Activated CD4-positive, alpha-beta memory T cell treated with anti-CD3 and anti-CD28 coated beads, Interleukin-2, amount 10 ng/mL, durations not matched to agents 7 days and 5 days (primary cell): ENCODE results near the gene MBNL3. TPM values are rescaled to one million over a fixed set of nuclear protein-coding genes. Genes with fewer than 3 reads are reported as not detected.

Experiments
- CTCF ChIA-PET: fragments of 350-600 bp; sonication (Branson Sonifier 250); formaldehyde crosslinking; loops from one replicate; lab custom pipeline; 2021; ENCODE audit warnings: antibody characterized with exemption, inconsistent platforms; lab: Charles Lee
- POLR2A ChIA-PET: fragments of 350-600 bp; sonication (Branson Sonifier 250); formaldehyde crosslinking; loops from one replicate; lab custom pipeline; 2021; ENCODE audit warnings: antibody characterized with exemption; lab: Charles Lee
- DNase-seq: peaks from one replicate; pipeline ENCODE4 v3.0.0-alpha.2; 2020
- H3K27ac Mint-ChIP-seq: one replicate; pipeline ENCODE4 v1.8.0; 2021; ENCODE audit warnings: mild to moderate bottlenecking, mixed read lengths
- H3K27me3 Mint-ChIP-seq: one replicate; pipeline ENCODE4 v1.8.0; 2021; ENCODE audit warnings: mixed read lengths
- H3K36me3 Mint-ChIP-seq: one replicate; pipeline ENCODE4 v1.8.0; 2021; ENCODE audit warnings: low read depth, mixed read lengths
- H3K4me1 Mint-ChIP-seq: one replicate; pipeline ENCODE4 v1.8.0; 2021; ENCODE audit warnings: mixed read lengths
- H3K4me3 Mint-ChIP-seq: one replicate; pipeline ENCODE4 v1.8.0; 2021; ENCODE audit warnings: mild to moderate bottlenecking, mixed read lengths
- H3K9me3 Mint-ChIP-seq: one replicate; pipeline ENCODE4 v1.8.0; 2021; ENCODE audit warnings: mixed read lengths
- total RNA-seq, 2 experiments: library from RNA; stranded (reverse); gene quantifications; one replicate each; pipeline ENCODE4 v1.2.3, GENCODE V29; 2021

The MBNL3 gene
- total RNA-seq, 2 experiments from 2014 or later: 24.9 to 26.6 TPM

DNA sequence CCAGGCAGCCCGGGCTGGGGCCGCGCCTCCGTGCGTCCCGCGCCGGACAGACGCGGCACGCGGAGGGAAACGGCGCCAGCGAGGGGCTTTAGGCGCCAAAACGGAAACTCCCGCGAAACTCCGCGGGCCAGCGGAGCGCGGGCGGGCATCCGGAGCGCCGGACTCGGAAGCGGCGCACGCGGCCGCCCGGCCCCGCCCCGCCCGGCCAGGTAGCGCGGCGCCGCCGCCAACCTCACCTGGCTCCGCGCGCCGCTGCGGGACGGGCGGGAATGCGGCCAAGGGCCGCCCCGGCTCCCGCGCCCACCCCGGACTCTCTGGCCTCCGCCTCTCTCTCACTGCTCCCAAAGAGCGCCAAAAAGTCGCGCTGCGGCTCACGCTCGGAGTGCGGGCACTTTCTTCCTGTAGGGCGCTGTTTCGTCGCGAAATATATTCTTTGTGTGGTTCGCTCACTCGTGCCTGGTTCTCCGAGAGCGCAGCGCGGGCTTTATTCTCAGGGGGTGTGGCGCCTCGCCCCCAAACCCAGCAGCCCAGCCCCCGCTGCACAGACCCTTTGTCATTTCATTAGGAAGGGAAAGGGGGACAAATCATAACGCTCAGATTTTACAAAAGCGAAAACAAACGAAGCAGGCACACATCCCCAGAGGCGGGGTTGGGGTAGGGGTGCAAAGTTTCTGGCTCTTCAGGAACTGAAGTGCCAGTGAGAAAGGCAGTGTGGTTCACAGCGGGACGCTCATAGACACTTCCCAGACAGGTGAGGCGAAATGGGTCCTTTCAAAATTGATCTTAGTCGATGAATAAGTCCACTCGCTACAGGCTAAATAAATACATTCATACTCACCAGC, 961 bp upstream of the MBNL3 start:
- peaks cover 44% of the 10 kb centered on the region for H3K4me1 Mint-ChIP-seq
- peak; percentile 52 for DNase-seq
- ChIA-PET POLR2A (interaction anchor here (0.5 to 2.4 kb wide), 6 partner anchors 9 to 271 kb away, joined by 3 to 18 read pairs (median 6); partner anchors contain the start of gene RAP2C), CTCF (interaction anchor here (1.1 to 2.0 kb wide), 4 partner anchors 9 to 197 kb away, joined by 3 to 7 read pairs (median 4); no protein-coding TSS in a partner anchor)
- H3K36me3 Mint-ChIP-seq: peaks cover 3% of the 10 kb centered on the region
- peaks cover under 1% of the 10 kb centered on the region for H3K27me3 Mint-ChIP-seq
- peak overlapping the region; percentile 92 for H3K27ac Mint-ChIP-seq
- H3K4me3 Mint-ChIP-seq: peak overlapping the region; percentile 89
- H3K9me3 Mint-ChIP-seq: no peaks in the 10 kb centered on the region

DNA sequence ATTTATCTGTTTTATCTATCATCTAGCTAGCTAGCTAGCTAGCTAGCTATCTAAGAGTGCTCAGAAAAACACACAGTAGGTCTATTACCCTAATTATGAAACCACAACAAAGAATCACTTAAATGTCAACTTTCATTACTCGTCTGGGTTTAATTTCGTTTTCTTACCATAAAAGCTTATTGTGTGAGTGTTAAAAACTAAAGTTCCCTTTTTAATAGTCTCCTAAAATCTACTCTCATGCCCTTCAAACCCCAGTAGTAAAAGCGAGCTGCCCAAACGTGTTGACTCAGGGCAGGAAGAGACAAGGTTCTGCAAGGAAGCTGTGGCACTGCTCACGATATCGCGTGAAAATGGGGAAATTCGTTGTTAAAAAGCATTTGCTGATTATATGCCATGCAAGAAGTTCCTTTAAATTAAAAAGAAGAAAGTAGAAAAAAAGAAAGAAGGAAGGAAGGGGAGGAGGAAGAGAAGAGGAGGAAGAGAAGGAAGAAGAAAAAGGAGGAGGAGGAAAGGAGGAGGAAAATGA, 595 bp downstream of the MBNL3 start:
- H3K27me3 Mint-ChIP-seq: no peaks in the 10 kb centered on the region
- ChIA-PET CTCF (interaction anchor here (0.8 to 1.9 kb wide), 5 partner anchors 8 to 660 kb away, joined by 3 to 7 read pairs (median 4); no protein-coding TSS in a partner anchor), POLR2A (interaction anchor here (1.1 to 2.0 kb wide), 5 partner anchors 8 to 660 kb away, joined by 3 to 18 read pairs (median 4); partner anchors contain the start of genes RAP2C and STK26)
- H3K4me3 Mint-ChIP-seq: peak overlapping the region; percentile 91
- H3K27ac Mint-ChIP-seq: peak overlapping the region; percentile 91
- peaks cover 50% of the 10 kb centered on the region for H3K4me1 Mint-ChIP-seq
- H3K9me3 Mint-ChIP-seq: no peaks in the 10 kb centered on the region
- peaks cover 7% of the 10 kb centered on the region for H3K36me3 Mint-ChIP-seq
- peak; percentile 30 for DNase-seq

- H3K9me3 Mint-ChIP-seq: no peaks in the 10 kb centered on the region
- H3K4me1 Mint-ChIP-seq: peaks cover 54% of the 10 kb centered on the region
- no peak overlapping the region for H3K27ac Mint-ChIP-seq
- CTCF ChIA-PET: interaction anchor here (1.0 to 1.2 kb wide), 2 partner anchors 9 to 645 kb away, joined by 3 read pairs; no protein-coding TSS in a partner anchor
- peaks cover 7% of the 10 kb centered on the region for H3K36me3 Mint-ChIP-seq
- DNase-seq: no peak
- POLR2A ChIA-PET: interaction anchor here (0.6 kb wide), 1 partner anchor 10 kb away, joined by 3 read pairs; no protein-coding TSS in a partner anchor
- no peaks in the 10 kb centered on the region for H3K27me3 Mint-ChIP-seq
- no peak overlapping the region for H3K4me3 Mint-ChIP-seq
Measured at GRCh38 chrX:132486599-132487178, 2.1 kb downstream of the MBNL3 start.

- peaks cover 60% of the 10 kb centered on the region for H3K4me1 Mint-ChIP-seq
Measured at GRCh38 chrX:132483951-132484350, 4.9 kb downstream of the MBNL3 start.

DNA sequence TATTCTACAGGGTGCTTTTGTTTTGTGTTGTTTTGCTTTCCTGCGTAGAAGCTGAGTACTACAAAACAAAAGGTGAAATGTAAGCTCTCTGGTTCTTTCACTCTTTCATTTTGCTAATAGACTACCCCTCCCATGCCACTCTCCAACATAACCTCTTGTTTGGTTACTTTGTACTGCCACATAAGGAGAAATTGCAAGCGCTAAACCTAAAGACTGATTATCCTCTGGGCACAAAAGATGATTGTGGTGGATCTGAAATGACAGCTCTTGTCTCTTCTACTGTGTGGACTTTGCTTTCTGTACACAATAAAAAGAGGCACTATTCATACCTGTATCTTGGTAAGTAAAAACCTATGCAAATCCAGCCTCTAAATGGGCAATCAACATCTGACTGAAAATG, 5.3 kb downstream of the MBNL3 start:
- H3K27ac Mint-ChIP-seq: no peak overlapping the region
- peaks cover 7% of the 10 kb centered on the region for H3K36me3 Mint-ChIP-seq
- H3K9me3 Mint-ChIP-seq: no peaks in the 10 kb centered on the region
- H3K27me3 Mint-ChIP-seq: no peaks in the 10 kb centered on the region
- POLR2A ChIA-PET: interaction anchor here (0.7 to 1.0 kb wide), 2 partner anchors 17 to 267 kb away, joined by 3 to 4 read pairs; no protein-coding TSS in a partner anchor
- H3K4me1 Mint-ChIP-seq: peaks cover 60% of the 10 kb centered on the region
- no peak for DNase-seq
- H3K4me3 Mint-ChIP-seq: no peak overlapping the region
- CTCF ChIA-PET: no interaction called here

More at GRCh38 chrX:132483951-132484350, 4.9 kb downstream of the MBNL3 start:
- ChIA-PET CTCF (no interaction called here), POLR2A (interaction anchor here (0.7 kb wide), 1 partner anchor 267 kb away, joined by 4 read pairs; no protein-coding TSS in a partner anchor)
- Mint-ChIP-seq H3K9me3 (no peaks in the 10 kb centered on the region), H3K4me3 (no peak overlapping the region), H3K27ac (no peak overlapping the region), H3K27me3 (no peaks in the 10 kb centered on the region), H3K36me3 (peaks cover 7% of the 10 kb centered on the region)
- DNase-seq: no peak

- H3K4me1 Mint-ChIP-seq: peaks cover 57% of the 10 kb centered on the region
- no peak overlapping the region for H3K4me3 Mint-ChIP-seq
- peaks cover 7% of the 10 kb centered on the region for H3K36me3 Mint-ChIP-seq
- CTCF ChIA-PET: interaction anchor here (1.1 kb wide), 1 partner anchor 655 kb away, joined by 3 read pairs; no protein-coding TSS in a partner anchor
- POLR2A ChIA-PET: interaction anchor here (1.0 kb wide), 1 partner anchor 16 kb away, joined by 3 read pairs; no protein-coding TSS in a partner anchor
- H3K27ac Mint-ChIP-seq: no peak overlapping the region
- no peaks in the 10 kb centered on the region for H3K9me3 Mint-ChIP-seq
- no peak for DNase-seq
- H3K27me3 Mint-ChIP-seq: no peaks in the 10 kb centered on the region
Measured at GRCh38 chrX:132482632-132483031, 6.2 kb downstream of the MBNL3 start.

DNA sequence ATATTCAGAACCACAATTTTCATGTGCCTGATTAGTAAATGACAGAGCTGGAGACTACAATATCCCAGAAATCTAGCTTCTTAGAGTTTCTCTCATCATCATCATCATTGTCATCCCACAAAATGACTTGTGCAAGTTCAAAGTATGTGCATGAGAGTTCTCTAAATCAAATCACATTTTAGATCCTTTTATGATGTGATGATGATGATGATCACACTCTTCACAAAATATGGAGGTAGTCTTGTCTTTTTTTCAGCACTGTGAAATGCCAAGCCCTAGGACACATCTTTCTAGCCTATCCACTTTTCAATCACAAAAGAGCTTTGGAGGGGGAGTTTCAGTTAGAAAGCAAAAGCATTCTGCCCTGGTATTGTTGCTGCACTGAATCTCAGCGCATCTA, 7.4 kb downstream of the MBNL3 start:
- POLR2A ChIA-PET: interaction anchor here (1.6 to 3.2 kb wide), 4 partner anchors 7 to 668 kb away, joined by 4 to 18 read pairs (median 12); partner anchors contain the start of gene MBNL3
- H3K4me1 Mint-ChIP-seq: peaks cover 45% of the 10 kb centered on the region
- peaks cover 4% of the 10 kb centered on the region for H3K36me3 Mint-ChIP-seq
- H3K27ac Mint-ChIP-seq: peak overlapping the region; percentile 93
- H3K9me3 Mint-ChIP-seq: no peaks in the 10 kb centered on the region
- H3K4me3 Mint-ChIP-seq: no peak overlapping the region
- H3K27me3 Mint-ChIP-seq: no peaks in the 10 kb centered on the region
- DNase-seq: no peak
- CTCF ChIA-PET: interaction anchor here (0.9 to 1.1 kb wide), 3 partner anchors 9 to 653 kb away, joined by 3 to 5 read pairs (median 3); partner anchors contain the start of gene RAP2C

GRCh38 chrX:132480581-132481203, 8.1 kb downstream of the MBNL3 start:
- H3K27me3 Mint-ChIP-seq: no peaks in the 10 kb centered on the region
- POLR2A ChIA-PET: interaction anchor here (1.2 to 3.2 kb wide), 5 partner anchors 8 to 667 kb away, joined by 4 to 18 read pairs (median 6); partner anchors contain the start of genes MBNL3 and RAP2C
- peak overlapping the region; percentile 93 for H3K27ac Mint-ChIP-seq
- CTCF ChIA-PET: interaction anchor here (0.9 to 2.2 kb wide), 4 partner anchors 8 to 261 kb away, joined by 3 to 7 read pairs (median 4); partner anchors contain the start of genes MBNL3 and RAP2C
- DNase-seq: peak; percentile 54
- H3K4me1 Mint-ChIP-seq: peaks cover 40% of the 10 kb centered on the region
- H3K9me3 Mint-ChIP-seq: no peaks in the 10 kb centered on the region
- H3K36me3 Mint-ChIP-seq: peaks cover 4% of the 10 kb centered on the region
- peak overlapping the region; percentile 75 for H3K4me3 Mint-ChIP-seq

DNA sequence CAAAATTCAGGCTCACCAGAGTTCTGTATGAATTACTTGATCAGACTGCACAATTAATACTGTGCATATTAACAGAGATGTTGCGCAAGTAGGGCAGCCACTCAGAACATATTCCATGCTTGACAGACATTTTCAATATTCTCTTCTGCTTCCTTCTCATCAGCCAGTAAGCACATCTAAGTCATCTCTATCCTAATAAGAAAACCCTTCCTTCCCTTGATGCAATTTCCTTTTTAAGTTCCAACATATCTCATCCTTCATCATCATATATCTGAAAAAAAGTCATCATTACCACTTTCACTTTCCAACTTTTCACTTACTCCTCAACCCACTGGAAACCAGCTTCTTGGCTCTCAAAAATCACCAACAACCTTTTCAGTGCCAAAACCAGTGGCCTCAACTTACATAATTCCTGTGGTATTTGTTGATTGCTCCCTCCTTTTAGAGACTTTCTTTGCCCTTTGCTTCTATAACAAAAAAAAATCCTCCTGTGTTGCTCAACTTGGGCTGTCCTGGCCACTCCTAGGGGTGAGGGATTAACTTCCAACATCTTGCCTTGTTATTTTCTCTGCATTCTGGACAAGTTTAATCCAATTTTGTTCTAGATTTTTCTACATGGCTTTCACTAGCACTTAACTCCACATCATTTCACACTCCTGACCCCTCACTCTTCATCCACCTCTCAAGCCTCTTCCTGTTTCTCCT, 14.1 kb downstream of the MBNL3 start:
- DNase-seq: no peak
- ChIA-PET POLR2A (no interaction called here), CTCF (no interaction called here)
- Mint-ChIP-seq H3K27me3 (no peaks in the 10 kb centered on the region), H3K4me1 (peaks cover 21% of the 10 kb centered on the region), H3K4me3 (no peak overlapping the region), H3K27ac (no peak overlapping the region), H3K36me3 (no peaks in the 10 kb centered on the region), H3K9me3 (no peaks in the 10 kb centered on the region)

DNA sequence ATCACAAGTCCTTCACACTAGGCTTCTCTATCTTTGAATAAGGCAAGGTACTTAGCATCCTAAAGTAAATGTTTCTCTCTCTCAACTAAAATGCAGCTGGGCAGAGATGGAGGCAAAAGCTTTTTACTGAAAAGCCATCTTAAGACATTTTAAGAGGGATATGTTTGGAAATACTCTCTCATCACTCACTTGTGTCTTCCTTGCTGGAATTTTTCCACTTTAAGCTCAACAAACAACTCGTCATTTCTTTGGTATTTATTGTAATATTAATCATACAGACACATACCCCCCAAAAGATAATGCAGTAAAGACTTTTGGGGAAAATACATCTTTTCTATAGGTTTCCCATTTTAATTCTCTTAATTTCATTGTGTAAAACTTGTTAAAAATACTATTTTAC, 16.4 kb downstream of the MBNL3 start:
- no peak overlapping the region for H3K27ac Mint-ChIP-seq
- no peaks in the 10 kb centered on the region for H3K9me3 Mint-ChIP-seq
- H3K27me3 Mint-ChIP-seq: no peaks in the 10 kb centered on the region
- peaks cover 18% of the 10 kb centered on the region for H3K4me1 Mint-ChIP-seq
- H3K36me3 Mint-ChIP-seq: no peaks in the 10 kb centered on the region
- ChIA-PET POLR2A (no interaction called here), CTCF (no interaction called here)
- no peak overlapping the region for H3K4me3 Mint-ChIP-seq
- DNase-seq: no peak

- peaks cover 17% of the 10 kb centered on the region for H3K4me1 Mint-ChIP-seq
- no peaks in the 10 kb centered on the region for H3K9me3 Mint-ChIP-seq
- no peaks in the 10 kb centered on the region for H3K36me3 Mint-ChIP-seq
- POLR2A ChIA-PET: interaction anchor here (0.5 kb wide), 1 partner anchor 205 kb away, joined by 3 read pairs; no protein-coding TSS in a partner anchor
- H3K27me3 Mint-ChIP-seq: no peaks in the 10 kb centered on the region
- no peak for DNase-seq
- no peak overlapping the region for H3K4me3 Mint-ChIP-seq
- CTCF ChIA-PET: no interaction called here
- H3K27ac Mint-ChIP-seq: no peak overlapping the region
Measured at GRCh38 chrX:132470831-132471230, 18.0 kb downstream of the MBNL3 start.
